Measurements from ENCODE around the gene HSDL1. TPM values are rescaled to one million over a fixed set of nuclear protein-coding genes. Genes with fewer than 3 reads are reported as not detected.

Gene HSDL1
- total RNA-seq, 1 donor from 2014 or later, result 81.7 TPM

GRCh38 chr16:84095466-84095865, 49.5 kb downstream of the HSDL1 start:
- Mint-ChIP-seq H3K4me1 (ENCODE audit: low read depth, unreplicated experiment) (peaks cover 35% of the 10 kb centered on the region), H3K36me3 (ENCODE audit: unreplicated experiment) (no peaks in the 10 kb centered on the region), H3K4me3 (ENCODE audit: unreplicated experiment) (peak overlapping the region; percentile 20), H3K27ac (ENCODE audit: unreplicated experiment) (peak overlapping the region; percentile 63), H3K27me3 (ENCODE audit: unreplicated experiment) (peaks cover 6% of the 10 kb centered on the region), H3K9me3 (ENCODE audit: unreplicated experiment) (peaks cover 5% of the 10 kb centered on the region)
- DNase-seq, result no peak
- TF ChIP-seq CTCF (IDR thresholded peaks at IDR 0.05; ENCODE audit: partially characterized antibody, unreplicated experiment), result no peak

GRCh38 chr16:84093879-84094270, 51.1 kb downstream of the HSDL1 start:
- Mint-ChIP-seq H3K9me3 (ENCODE audit: unreplicated experiment) (peaks cover 10% of the 10 kb centered on the region), H3K36me3 (ENCODE audit: unreplicated experiment) (no peaks in the 10 kb centered on the region), H3K4me1 (ENCODE audit: low read depth, unreplicated experiment) (peaks cover 49% of the 10 kb centered on the region), H3K27me3 (ENCODE audit: unreplicated experiment) (peaks cover 7% of the 10 kb centered on the region), H3K27ac (ENCODE audit: unreplicated experiment) (peak overlapping the region; percentile 76), H3K4me3 (ENCODE audit: unreplicated experiment) (no peak overlapping the region)
- no peak for TF ChIP-seq CTCF (IDR thresholded peaks at IDR 0.05; ENCODE audit: partially characterized antibody, unreplicated experiment)
- DNase-seq, result no peak

GRCh38 chr16:84093120-84093878, 51.7 kb downstream of the HSDL1 start:
- Mint-ChIP-seq H3K4me3 (ENCODE audit: unreplicated experiment) (no peak overlapping the region), H3K36me3 (ENCODE audit: unreplicated experiment) (no peaks in the 10 kb centered on the region), H3K27me3 (ENCODE audit: unreplicated experiment) (peaks cover 13% of the 10 kb centered on the region), H3K27ac (ENCODE audit: unreplicated experiment) (peak overlapping the region; percentile 76), H3K4me1 (ENCODE audit: low read depth, unreplicated experiment) (peaks cover 55% of the 10 kb centered on the region), H3K9me3 (ENCODE audit: unreplicated experiment) (peaks cover 16% of the 10 kb centered on the region)
- no peak for TF ChIP-seq CTCF (IDR thresholded peaks at IDR 0.05; ENCODE audit: partially characterized antibody, unreplicated experiment)
- DNase-seq, result no peak

- no peaks in the 10 kb centered on the region for H3K36me3 Mint-ChIP-seq (ENCODE audit: unreplicated experiment)
These were observed 53.5 kb downstream of the HSDL1 start for GRCh38 chr16:84091460-84091859.

More at GRCh38 chr16:84091460-84091859, 53.5 kb downstream of the HSDL1 start:
- H3K4me1 Mint-ChIP-seq (ENCODE audit: low read depth, unreplicated experiment), result peaks cover 72% of the 10 kb centered on the region
- DNase-seq, result peak; percentile 30
- H3K27me3 Mint-ChIP-seq (ENCODE audit: unreplicated experiment), result peaks cover 18% of the 10 kb centered on the region
- peaks cover 26% of the 10 kb centered on the region for H3K9me3 Mint-ChIP-seq (ENCODE audit: unreplicated experiment)
- H3K4me3 Mint-ChIP-seq (ENCODE audit: unreplicated experiment), result peak overlapping the region; percentile 78
- no peak for TF ChIP-seq CTCF (IDR thresholded peaks at IDR 0.05; ENCODE audit: partially characterized antibody, unreplicated experiment)
- peak overlapping the region; percentile 95 for H3K27ac Mint-ChIP-seq (ENCODE audit: unreplicated experiment)

Measured in glutamatergic neuron (in vitro differentiated cells).